HG02870 (cell line): ENCODE measurements around the gene OR5C1.
"Not testable (repeated sequence)": the region's sequence is repeated elsewhere in the genome, so short reads cannot be mapped to it uniquely, and the experiment has no call there.

Experiments used
- ATAC-seq: cut with Tn5 transposase; IDR thresholded peaks from one replicate; pipeline ENCODE4 v1.9.1; 2021; ENCODE audit warnings: mild to moderate bottlenecking, moderate library complexity; ENCODE audit not compliant: unreplicated experiment

Gene OR5C1

GRCh38 chr9:122788831-122789230 lies at the start of gene OR5C1:
Gene OR5C1, plus strand, starts transcription at chr9:122788933. Its CDS starts 0 bp downstream, at chr9:122788933.
- no peak for ATAC-seq

GRCh38 chr9:122742003-122742402 lies 46.7 kb upstream of the OR5C1 start, which contains the start of gene OR1L6:
Gene OR1L6, plus strand, starts transcription at chr9:122742303. Its CDS starts 7,545 bp downstream, at chr9:122749848.
- ATAC-seq = no peak

- ATAC-seq = no peak
Measured at GRCh38 chr9:122754825-122755224, 33.9 kb upstream of the OR5C1 start.

DNA sequence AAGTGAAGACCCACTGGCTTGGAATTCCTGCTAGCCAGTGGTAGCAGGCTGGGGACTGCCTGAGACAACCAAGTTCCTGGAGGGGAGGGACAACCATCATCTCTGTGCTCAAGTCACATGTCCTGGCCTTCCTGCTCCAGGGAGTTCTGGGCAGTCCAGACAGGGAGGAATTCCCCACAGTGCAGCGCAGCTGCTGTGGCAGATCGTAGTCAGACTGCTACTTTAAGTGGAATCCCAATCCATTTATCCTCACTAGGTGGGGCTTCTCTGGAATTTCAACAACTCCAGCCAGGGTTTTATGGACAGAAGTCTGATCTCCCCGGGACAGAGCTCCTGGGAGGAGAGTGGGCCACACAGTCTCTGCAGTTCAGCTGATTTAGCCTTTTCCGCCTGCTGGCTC lies 20.9 kb upstream of the OR5C1 start:
- ATAC-seq = no peak

GRCh38 chr9:122777052-122777451 lies 11.7 kb upstream of the OR5C1 start:
- ATAC-seq = no peak

DNA sequence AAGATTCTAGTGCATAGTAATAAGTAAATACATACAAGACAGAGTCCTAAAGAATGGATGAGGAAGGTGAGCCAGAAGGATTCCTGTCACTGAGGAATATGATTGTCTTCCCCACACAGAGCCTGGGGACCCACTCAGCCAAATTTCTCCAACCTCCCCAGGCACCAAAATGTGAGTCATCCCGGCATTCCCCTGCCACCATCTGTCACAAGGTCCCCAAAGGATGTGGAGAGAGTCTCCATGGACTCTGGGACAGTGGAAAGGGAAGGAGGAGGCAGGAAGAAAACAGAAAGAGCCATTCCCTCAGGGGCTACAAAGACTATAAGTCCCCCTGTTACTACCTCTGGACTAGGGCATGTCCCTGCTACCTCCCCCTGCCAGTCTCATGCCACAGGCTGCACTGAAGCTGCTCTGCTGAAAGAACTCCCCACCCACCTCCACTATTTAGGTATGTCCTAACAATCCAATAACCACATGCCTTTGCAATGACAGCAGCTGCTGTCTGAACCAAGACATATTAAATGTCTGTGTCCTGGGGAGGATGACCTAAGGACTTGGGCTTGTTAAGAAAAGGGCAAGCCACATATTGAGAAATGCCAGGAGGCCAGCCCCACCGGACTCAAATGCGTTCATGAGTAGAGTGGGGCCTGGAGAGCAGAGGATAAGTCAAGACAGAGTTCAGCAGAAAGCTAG lies 10.7 kb upstream of the OR5C1 start:
- no peak for ATAC-seq

DNA sequence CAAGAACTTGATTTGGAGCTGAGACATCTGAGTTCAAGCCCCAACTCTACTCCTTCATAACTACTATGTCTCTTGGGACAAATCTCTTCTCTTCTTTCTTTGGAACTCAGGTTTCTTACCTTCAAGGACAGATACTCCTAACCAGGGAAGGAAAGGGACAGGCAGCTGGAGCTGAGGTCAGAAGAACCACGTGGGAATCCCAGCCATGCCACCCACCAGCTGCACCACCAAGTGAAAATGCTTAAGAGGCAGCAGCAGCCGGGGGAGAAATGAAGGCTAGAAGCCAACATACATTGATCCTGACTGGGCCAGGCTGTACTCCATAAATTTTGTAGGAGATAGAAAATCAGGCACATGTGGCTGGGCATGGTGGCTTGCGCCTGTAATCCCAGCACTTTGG lies 9.6 kb upstream of the OR5C1 start:
- no peak for ATAC-seq

DNA sequence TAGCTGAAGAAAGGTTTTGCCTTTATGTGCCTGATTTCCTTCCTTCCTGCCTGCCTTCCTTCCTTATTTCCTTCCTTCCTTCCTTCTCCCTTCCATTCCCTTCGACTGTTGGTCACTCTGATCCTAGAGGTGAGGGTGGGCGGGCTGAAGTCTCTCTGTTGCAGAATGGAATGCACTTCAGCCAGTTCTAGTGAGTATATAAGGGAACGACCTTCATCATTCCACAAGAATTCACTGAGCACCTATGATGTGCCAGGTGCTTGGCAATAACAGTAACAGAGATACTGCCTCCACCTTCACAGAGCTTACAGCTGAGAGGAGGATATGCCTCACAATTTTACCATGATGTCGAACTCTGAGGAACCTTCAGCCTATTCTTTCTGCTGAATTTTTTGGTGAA lies 8.7 kb upstream of the OR5C1 start:
- ATAC-seq = no peak

GRCh38 chr9:122781671-122782070 lies 7.1 kb upstream of the OR5C1 start:
- ATAC-seq = no peak

- ATAC-seq = no peak
Measured at GRCh38 chr9:122785269-122785668, 3.5 kb upstream of the OR5C1 start.

DNA sequence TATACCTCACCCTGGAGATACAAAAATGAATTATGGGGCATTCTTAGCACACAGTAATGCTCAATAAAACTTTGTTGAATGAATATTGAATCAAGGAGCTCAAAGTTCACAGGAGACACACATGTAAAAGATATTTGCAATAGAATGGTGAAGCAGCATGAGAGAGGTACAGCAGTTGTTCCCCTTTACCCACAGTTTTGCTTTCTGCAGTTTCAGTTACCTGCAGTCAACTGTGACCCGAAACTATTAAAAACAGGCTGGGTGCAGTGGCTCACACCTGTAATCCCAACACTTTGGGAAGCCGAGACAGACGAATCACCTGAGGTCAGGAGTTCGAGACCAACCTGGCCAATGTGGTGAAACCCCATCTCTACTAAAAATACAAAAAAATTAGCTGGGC lies 2.4 kb upstream of the OR5C1 start:
- ATAC-seq = no peak

GRCh38 chr9:122789256-122790046 lies 718 bp downstream of the OR5C1 start:
- ATAC-seq = no peak

- ATAC-seq = no peak
Measured at GRCh38 chr9:122791872-122792669, 3.3 kb downstream of the OR5C1 start.

- ATAC-seq = no peak
Measured at GRCh38 chr9:122797316-122798063, 8.8 kb downstream of the OR5C1 start.

- ATAC-seq = no peak
Measured at GRCh38 chr9:122800066-122801060, 11.6 kb downstream of the OR5C1 start, which contains the start of gene OR1K1. Gene OR1K1, plus strand, starts transcription at chr9:122800123. Its CDS starts 0 bp downstream, at chr9:122800123.

DNA sequence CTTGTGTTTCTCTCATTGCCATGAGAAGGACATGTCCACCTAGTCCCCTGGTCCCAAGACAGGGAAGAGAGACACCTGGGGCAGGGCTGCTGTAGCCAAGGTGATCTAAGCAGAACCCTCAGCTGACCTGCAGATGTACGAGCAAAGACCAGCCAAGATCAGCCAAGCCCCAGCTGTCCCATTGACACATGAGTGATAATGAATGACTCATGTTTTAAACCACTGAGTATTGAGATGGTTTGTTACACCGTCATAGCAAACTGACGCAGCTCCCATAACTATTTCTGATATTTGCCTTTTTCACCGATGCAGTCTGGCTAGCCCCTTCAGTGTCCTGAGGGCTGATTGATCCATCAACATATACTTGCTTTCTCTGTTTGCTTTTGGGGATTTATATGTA lies 17.9 kb downstream of the OR5C1 start:
- no peak for ATAC-seq

- no peak for ATAC-seq
Measured at GRCh38 chr9:122807271-122807900, 18.7 kb downstream of the OR5C1 start.

GRCh38 chr9:122808141-122808540 lies 19.4 kb downstream of the OR5C1 start:
- ATAC-seq = no peak

- ATAC-seq = not testable (repeated sequence)
Measured at GRCh38 chr9:122809261-122809660, 20.5 kb downstream of the OR5C1 start.
